Right atrium auricular region (tissue), 2 donors: Measurements from ENCODE around the gene GDPGP1. TPM values are rescaled to one million over a fixed set of nuclear protein-coding genes. Genes with fewer than 3 reads are reported as not detected.

Experiments
- DNase-seq: peaks from one replicate; pipeline ENCODE4 v3.0.0-alpha.2; 2019; ENCODE audit warnings: low spot score
- H3K27ac ChIP-seq, 2 donors: fragments of 200-600 bp; sonication (generic); 1 replicate in 1 of 2; 2 replicates in 1 of 2; pipeline ENCODE4 v1.5.1; 2016 to 2019
- H3K27me3 ChIP-seq, 2 donors: fragments of 200-600 bp; sonication (generic); one replicate each; pipeline versions ENCODE4 v1.5.1 to v1.6.0; 2017 to 2019
- H3K36me3 ChIP-seq: fragments of 200-600 bp; sonication (generic); one replicate; pipeline ENCODE4 v1.5.1; 2016
- H3K4me1 ChIP-seq, 2 donors: fragments of 200-600 bp; sonication (generic); one replicate each; pipeline versions ENCODE4 v1.5.1 to v1.6.0; 2017 to 2019
- H3K4me3 ChIP-seq, 2 donors: fragments of 200-600 bp; sonication (generic); 1 replicate in 1 of 2; 2 replicates in 1 of 2; pipeline ENCODE4 v1.5.1; 2017 to 2019; ENCODE audit warnings: mild to moderate bottlenecking in 1 of 2, moderate library complexity in 1 of 2
- H3K9me3 ChIP-seq, 2 donors: fragments of 200-600 bp; sonication (generic); one replicate each; pipeline ENCODE4 v1.5.1; 2019
- total RNA-seq, 2 donors: library from RNA; depleted of rRNA; stranded (reverse); fragments of >200 nt; gene quantifications; one replicate each; pipeline ENCODE4 v1.1.0, GENCODE V29; 2016
- TF ChIP-seq, protein P1 (sequence below), 2 donors: fragments of 200-600 bp; sonication (generic); IDR thresholded peaks; one replicate each; pipeline ENCODE4 v1.5.1; 2019; ENCODE audit warnings: antibody characterized with exemption in 2 of 2

Gene GDPGP1
- total RNA-seq, 2 donors from 2014 or later, result 8.6 to 16.1 TPM

DNA sequence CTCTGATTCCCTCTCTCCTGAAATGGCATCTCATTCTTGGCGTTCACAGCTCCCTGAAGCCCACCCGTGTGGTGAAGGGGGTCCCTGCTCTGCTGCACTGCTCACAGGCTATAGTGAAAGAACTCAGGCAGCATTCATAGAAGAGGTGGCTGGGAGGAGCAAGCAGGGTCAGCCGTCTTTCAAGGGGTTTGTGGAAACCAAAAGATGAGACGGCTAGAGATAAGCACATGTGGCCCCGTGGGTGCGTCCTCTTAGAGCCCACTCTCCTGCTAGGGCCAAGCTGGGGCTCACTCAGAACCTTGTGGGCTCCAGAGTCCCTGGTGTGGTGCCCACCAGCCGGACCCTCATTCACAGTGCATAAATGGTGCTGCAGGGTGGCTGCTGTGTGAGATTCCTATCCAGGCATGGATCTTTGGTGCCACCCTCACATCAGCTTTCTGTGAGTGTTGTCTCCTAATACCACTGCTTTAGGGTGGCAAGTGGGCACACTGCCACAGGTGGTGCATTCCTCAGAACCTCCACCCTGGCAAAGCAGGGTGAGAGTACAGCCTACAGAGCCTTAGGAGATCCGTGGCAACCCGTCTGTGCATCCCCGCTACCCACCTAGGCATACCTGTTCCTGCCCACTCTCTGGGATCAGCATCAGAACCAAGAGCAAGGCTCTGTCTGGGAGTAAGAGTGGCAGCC is 44.1 kb upstream of the GDPGP1 start:
- peaks cover 0 to 39% of the 10 kb centered on the region in 2 donors for H3K4me1 ChIP-seq
- TF ChIP-seq, protein P1, sequence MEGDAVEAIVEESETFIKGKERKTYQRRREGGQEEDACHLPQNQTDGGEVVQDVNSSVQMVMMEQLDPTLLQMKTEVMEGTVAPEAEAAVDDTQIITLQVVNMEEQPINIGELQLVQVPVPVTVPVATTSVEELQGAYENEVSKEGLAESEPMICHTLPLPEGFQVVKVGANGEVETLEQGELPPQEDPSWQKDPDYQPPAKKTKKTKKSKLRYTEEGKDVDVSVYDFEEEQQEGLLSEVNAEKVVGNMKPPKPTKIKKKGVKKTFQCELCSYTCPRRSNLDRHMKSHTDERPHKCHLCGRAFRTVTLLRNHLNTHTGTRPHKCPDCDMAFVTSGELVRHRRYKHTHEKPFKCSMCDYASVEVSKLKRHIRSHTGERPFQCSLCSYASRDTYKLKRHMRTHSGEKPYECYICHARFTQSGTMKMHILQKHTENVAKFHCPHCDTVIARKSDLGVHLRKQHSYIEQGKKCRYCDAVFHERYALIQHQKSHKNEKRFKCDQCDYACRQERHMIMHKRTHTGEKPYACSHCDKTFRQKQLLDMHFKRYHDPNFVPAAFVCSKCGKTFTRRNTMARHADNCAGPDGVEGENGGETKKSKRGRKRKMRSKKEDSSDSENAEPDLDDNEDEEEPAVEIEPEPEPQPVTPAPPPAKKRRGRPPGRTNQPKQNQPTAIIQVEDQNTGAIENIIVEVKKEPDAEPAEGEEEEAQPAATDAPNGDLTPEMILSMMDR (IDR thresholded peaks at IDR 0.05), result no peak
- no peak for DNase-seq
- no peaks in the 10 kb centered on the region for H3K27me3 ChIP-seq
- H3K36me3 ChIP-seq, result no peaks in the 10 kb centered on the region
- peak overlapping the region in 1 of 2 donors; percentile 7 for H3K27ac ChIP-seq
- no peaks in the 10 kb centered on the region for H3K9me3 ChIP-seq
- H3K4me3 ChIP-seq, result no peak overlapping the region

DNA sequence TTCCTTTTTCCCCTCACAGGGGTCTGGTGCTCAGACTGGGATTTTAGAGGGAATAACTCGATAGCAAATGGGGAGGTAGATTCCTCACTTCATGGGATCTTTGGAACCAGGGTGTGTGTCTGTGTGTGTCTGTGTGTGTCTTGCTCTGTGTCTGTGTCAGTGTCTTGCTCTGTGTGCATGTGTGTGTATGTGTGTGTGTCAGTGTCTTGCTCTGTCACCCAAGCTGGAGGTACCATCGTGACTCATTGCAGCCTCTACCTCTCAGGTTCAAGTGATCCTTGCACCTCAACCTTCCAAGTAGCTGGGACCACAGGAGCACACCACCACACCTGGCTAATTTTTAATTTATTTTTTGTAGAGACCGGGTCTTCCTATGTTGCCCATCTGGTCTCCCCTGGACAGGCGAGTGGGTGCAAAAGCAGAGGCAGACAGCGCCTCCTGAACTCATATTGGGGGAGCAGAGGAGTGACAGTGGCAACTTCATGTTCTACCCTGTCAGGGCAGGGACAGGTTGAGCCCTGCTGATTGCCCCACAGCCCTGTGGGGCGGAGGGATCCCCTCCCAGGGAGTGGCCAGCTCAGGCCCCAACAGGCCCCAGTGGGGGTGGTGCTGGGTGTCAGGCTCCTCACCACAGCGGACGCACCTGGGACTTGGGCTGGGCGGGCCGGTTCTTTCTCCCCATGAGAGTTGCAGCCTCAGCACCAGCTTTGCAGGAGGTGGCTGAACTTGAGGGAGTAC is 43.2 kb upstream of the GDPGP1 start:
- Histone ChIP-seq H3K4me1 (peaks cover 0 to 31% of the 10 kb centered on the region in 2 donors), H3K27ac (peak overlapping the region; percentile 57 to 72), H3K4me3 (no peak overlapping the region), H3K9me3 (no peaks in the 10 kb centered on the region), H3K27me3 (no peaks in the 10 kb centered on the region), H3K36me3 (no peaks in the 10 kb centered on the region)
- TF ChIP-seq, protein P1 (IDR thresholded peaks at IDR 0.05), result no peak
- no peak for DNase-seq

DNA sequence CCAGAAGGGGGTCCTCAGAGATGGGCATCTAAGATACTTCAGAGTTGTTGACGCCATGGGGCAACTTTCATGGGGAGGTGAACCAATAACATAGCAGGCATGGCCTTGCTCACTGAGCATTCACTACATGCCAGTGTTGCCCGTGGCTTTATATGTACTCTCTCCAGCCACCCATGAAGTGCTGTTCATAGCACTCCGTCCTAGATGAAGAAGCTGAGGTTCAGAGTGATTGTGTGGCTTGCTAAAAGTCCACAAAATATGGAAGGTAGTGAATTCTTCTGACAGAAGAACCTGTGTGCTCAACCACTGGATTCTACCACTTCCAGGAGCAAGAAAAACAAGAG is 42.7 kb upstream of the GDPGP1 start:
- H3K9me3 ChIP-seq, result no peaks in the 10 kb centered on the region
- H3K4me3 ChIP-seq, result no peak overlapping the region
- no peaks in the 10 kb centered on the region for H3K36me3 ChIP-seq
- no peak for DNase-seq
- peak overlapping the region; percentile 57 to 72 for H3K27ac ChIP-seq
- no peaks in the 10 kb centered on the region for H3K27me3 ChIP-seq
- TF ChIP-seq, protein P1 (IDR thresholded peaks at IDR 0.05), result no peak
- peaks cover 0 to 31% of the 10 kb centered on the region in 2 donors for H3K4me1 ChIP-seq

DNA sequence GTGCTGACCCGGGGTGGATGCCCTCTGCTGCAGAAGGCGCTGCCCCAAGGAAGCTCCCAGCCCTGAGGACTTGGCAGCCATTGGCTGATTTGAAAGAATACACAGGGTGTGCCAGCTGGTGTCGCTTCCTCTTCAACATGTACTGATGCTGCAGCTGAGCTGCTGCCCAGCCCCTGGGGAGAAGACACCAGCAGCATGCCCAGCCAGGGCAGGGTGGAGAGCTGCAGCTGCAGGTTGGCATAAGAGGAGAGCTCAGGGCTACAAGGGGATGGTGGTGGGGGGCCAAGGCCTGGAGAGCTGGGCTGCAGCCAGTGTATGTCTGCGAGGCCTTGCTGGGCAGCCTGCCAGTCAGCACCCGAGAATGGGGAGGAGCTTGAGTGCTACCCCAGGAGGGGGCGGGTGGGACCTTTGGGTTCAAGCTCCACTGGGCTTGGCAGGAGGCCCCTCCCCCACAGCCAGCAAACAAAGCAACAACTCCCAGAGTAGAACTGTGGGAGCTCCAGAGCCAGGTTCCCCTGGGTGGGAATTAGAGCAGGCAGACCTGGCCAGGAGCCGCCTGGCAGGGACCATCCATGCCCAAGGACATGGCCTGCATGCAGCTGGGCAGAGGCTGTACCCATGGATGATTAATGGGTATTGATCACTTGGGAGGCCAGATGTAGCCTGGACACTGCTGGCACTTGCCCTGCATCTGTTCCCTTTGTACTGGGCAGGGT is 42.1 kb upstream of the GDPGP1 start:
- Histone ChIP-seq H3K36me3 (no peaks in the 10 kb centered on the region), H3K4me3 (no peak overlapping the region), H3K27me3 (no peaks in the 10 kb centered on the region), H3K4me1 (peaks cover 0 to 31% of the 10 kb centered on the region in 2 donors), H3K9me3 (no peaks in the 10 kb centered on the region), H3K27ac (peak overlapping the region; percentile 57 to 72)
- TF ChIP-seq, protein P1 (IDR thresholded peaks at IDR 0.05), result no peak
- DNase-seq, result peak; percentile 80

DNA sequence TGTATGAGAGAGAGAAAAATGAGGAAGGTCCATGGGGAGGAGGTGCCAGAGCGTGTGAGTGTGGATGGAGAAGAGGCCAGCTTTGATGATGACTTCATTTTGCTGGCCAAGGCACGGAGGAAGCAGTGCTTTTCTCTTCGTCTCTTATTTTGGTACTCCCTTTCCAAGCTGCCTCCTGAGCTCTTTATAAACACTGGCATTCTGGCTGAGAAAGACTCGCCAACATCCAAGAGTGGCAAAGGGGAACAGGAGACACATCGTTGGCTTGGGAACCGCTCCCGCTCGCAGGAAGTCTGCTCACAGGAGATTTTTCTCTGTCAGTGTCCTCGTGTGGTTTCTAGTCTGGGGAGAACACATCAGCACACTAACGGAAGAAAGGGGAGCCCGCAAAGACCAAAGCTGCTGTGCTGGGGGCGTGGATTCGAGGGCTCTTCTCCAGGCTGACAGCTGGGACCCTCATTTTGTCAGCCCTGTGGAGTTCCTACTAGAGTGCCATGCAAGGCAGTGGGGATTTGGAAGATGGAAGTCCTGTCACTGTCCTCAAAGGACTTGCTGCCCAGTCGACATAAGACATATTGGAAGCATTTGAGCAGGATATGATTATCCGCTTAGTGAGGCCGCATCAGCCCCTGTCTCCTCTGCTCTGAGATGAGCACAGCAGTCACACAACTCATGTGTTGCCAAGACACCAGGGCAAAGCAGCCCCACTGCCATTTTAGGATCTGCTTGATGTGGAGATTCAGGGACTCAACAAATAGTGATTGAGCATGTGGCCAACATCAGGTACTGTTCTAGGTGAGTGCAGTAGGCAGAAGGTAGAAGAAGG is 40.8 kb upstream of the GDPGP1 start:
- no peak overlapping the region for H3K4me3 ChIP-seq
- H3K36me3 ChIP-seq, result no peaks in the 10 kb centered on the region
- H3K27ac ChIP-seq, result peak overlapping the region; percentile 57 to 72
- no peaks in the 10 kb centered on the region for H3K27me3 ChIP-seq
- DNase-seq, result no peak
- TF ChIP-seq, protein P1 (IDR thresholded peaks at IDR 0.05), result no peak
- H3K9me3 ChIP-seq, result no peaks in the 10 kb centered on the region
- H3K4me1 ChIP-seq, result peaks cover 0 to 31% of the 10 kb centered on the region in 2 donors
